ENCODE measurements around the gene LSM2. TPM values are rescaled to one million over a fixed set of nuclear protein-coding genes. Genes with fewer than 3 reads are reported as not detected.

The LSM2 gene
- total and polyA plus RNA-seq, 9 of the 15 experiments (the other 6 are each of a cell fraction or from before 2014, with no cell fraction given) = 154 to 407 (median 223) TPM

GRCh38 chr6:31795616-31796298 lies 11.0 kb downstream of the LSM2 start, which contains the start of gene VARS1 (continued):
- TF ChIP-seq PATZ1 (CRISPR knock-in tag; IDR thresholded peaks at IDR 0.05; ENCODE audit: borderline replicate concordance) (no peak), NR1H2 (CRISPR knock-in tag; IDR thresholded peaks at IDR 0.05) (peak; percentile 96), ZFP1 (CRISPR knock-in tag; IDR thresholded peaks at IDR 0.05) (no peak), ZEB2 (IDR thresholded peaks at IDR 0.05) (peak; percentile 93), ZNF175 (CRISPR knock-in tag; IDR thresholded peaks at IDR 0.05; ENCODE audit: low read depth) (peak; percentile 85), MITF (IDR thresholded peaks at IDR 0.05) (peak; percentile 41; the same call in 1 of the 2 replicates), TBL1XR1 (IDR thresholded peaks at IDR 0.05; ENCODE audit: low read length in 2 of 2) (peak; percentile 60 to 72; a peak in 2 of 4 replicates), CBX2 (IDR thresholded peaks at IDR 0.05; ENCODE audit: insufficient read depth, low read length, poor library complexity, severe bottlenecking) (no peak), TCF3 (CRISPR knock-in tag; IDR thresholded peaks at IDR 0.05) (peak; percentile 69), HDAC1 (IDR thresholded peaks at IDR 0.05) (peak; percentile 98 to 100; a peak in 3 of 4 replicates), GABPB1 (CRISPR knock-in tag; IDR thresholded peaks at IDR 0.05) (peak; percentile 79; the same call in 1 of the 2 replicates), U2AF1 (optimal IDR thresholded peaks at IDR 0.05; ENCODE audit: low read depth, low read length) (peak; percentile 88), ZBTB33 (CRISPR knock-in tag; IDR thresholded peaks at IDR 0.05) (0 out of 2 replicates have a peak, but pooled peaks have one; percentile 18), CEBPZ (IDR thresholded peaks at IDR 0.05; ENCODE audit: borderline replicate concordance, low read depth, low read length) (no peak), ZNF212 (CRISPR knock-in tag; IDR thresholded peaks at IDR 0.05) (peak; percentile 7; the same call in 1 of the 2 replicates), ZNF140 (CRISPR knock-in tag; IDR thresholded peaks at IDR 0.05) (no peak)
